Stimulated activated naive CD8-positive, alpha-beta T cell treated with anti-CD3 and anti-CD28 coated beads, Interleukin-15, amount 100 ng/mL, for 72 hours (primary cell): ENCODE measurements around the gene GNAI3.

ENCODE experiments used
- ATAC-seq: fragments of 150-1000 bp; cut with Tn5 transposase; 2 replicates; pipeline ENCODE4 v1.10.0; 2021; ENCODE audit warnings: mild to moderate bottlenecking, moderate library complexity
- DNase-seq, 2 donors: peaks; one replicate each; pipeline ENCODE4 v3.0.0; 2021 to 2022
- H3K27ac Mint-ChIP-seq, 2 donors: one replicate each; pipeline ENCODE4 v1.8.0; 2022; ENCODE audit warnings: mild to moderate bottlenecking in 2 of 2, mixed read lengths in 2 of 2, moderate library complexity in 2 of 2
- H3K27me3 Mint-ChIP-seq: one replicate; pipeline ENCODE4 v1.8.0; 2022; ENCODE audit warnings: mixed read lengths
- H3K4me1 Mint-ChIP-seq: one replicate; pipeline ENCODE4 v1.8.0; 2022; ENCODE audit warnings: mild to moderate bottlenecking, mixed read lengths
- H3K4me3 Mint-ChIP-seq, 2 donors: one replicate each; pipeline ENCODE4 v1.8.0; 2022; ENCODE audit warnings: mild to moderate bottlenecking in 2 of 2, mixed read lengths in 2 of 2, moderate library complexity in 1 of 2
- H3K9me3 Mint-ChIP-seq, 2 donors: one replicate each; pipeline ENCODE4 v1.8.0; 2022; ENCODE audit warnings: mixed read lengths in 2 of 2

The GNAI3 gene

GRCh38 chr1:109620841-109621286 lies 72.4 kb downstream of the GNAI3 start:
- no peaks in the 10 kb centered on the region for H3K9me3 Mint-ChIP-seq
- H3K4me1 Mint-ChIP-seq, result peaks cover 83% of the 10 kb centered on the region
- ATAC-seq (peak; percentile 90), DNase-seq (peak; percentile 88 to 96)
- H3K27ac Mint-ChIP-seq, result peak overlapping the region; percentile 94 to 97
- H3K4me3 Mint-ChIP-seq, result peak overlapping the region; percentile 96 to 97
- H3K27me3 Mint-ChIP-seq, result no peaks in the 10 kb centered on the region

- DNase-seq, result no peak
- peak; percentile 24 for ATAC-seq
These were observed 73.1 kb downstream of the GNAI3 start for GRCh38 chr1:109621379-109622136.

GRCh38 chr1:109622137-109622892 lies 73.9 kb downstream of the GNAI3 start:
- ATAC-seq (no peak), DNase-seq (no peak)
- no peaks in the 10 kb centered on the region for H3K9me3 Mint-ChIP-seq
- H3K27ac Mint-ChIP-seq, result peak overlapping the region; percentile 71 to 83
- no peaks in the 10 kb centered on the region for H3K27me3 Mint-ChIP-seq
- peaks cover 68% of the 10 kb centered on the region for H3K4me1 Mint-ChIP-seq
- H3K4me3 Mint-ChIP-seq, result peak overlapping the region; percentile 96 to 97

More at GRCh38 chr1:109621379-109622136, 73.1 kb downstream of the GNAI3 start:
- H3K9me3 Mint-ChIP-seq, result no peaks in the 10 kb centered on the region
- peak overlapping the region; percentile 71 to 94 for H3K27ac Mint-ChIP-seq
- peak overlapping the region; percentile 96 to 97 for H3K4me3 Mint-ChIP-seq
- H3K4me1 Mint-ChIP-seq, result peaks cover 76% of the 10 kb centered on the region
- H3K27me3 Mint-ChIP-seq, result no peaks in the 10 kb centered on the region

GRCh38 chr1:109622895-109623294 lies 74.5 kb downstream of the GNAI3 start:
- no peaks in the 10 kb centered on the region for H3K27me3 Mint-ChIP-seq
- H3K4me3 Mint-ChIP-seq, result peak overlapping the region; percentile 13 to 96
- peak overlapping the region in 1 of 2 donors; percentile 91 for H3K27ac Mint-ChIP-seq
- ATAC-seq (no peak), DNase-seq (no peak)
- H3K4me1 Mint-ChIP-seq, result peaks cover 63% of the 10 kb centered on the region
- no peaks in the 10 kb centered on the region for H3K9me3 Mint-ChIP-seq

- Mint-ChIP-seq H3K27ac (peak overlapping the region; percentile 81 to 85), H3K9me3 (no peaks in the 10 kb centered on the region), H3K27me3 (no peaks in the 10 kb centered on the region), H3K4me1 (peaks cover 59% of the 10 kb centered on the region), H3K4me3 (peak overlapping the region; percentile 55 to 76)
- DNase-seq (no peak), ATAC-seq (no peak)
These were observed 75.3 kb downstream of the GNAI3 start for GRCh38 chr1:109623601-109624161.

- Mint-ChIP-seq H3K27ac (peak overlapping the region; percentile 87 to 95), H3K4me1 (peaks cover 51% of the 10 kb centered on the region)
- ATAC-seq, result no peak
These were observed 76.0 kb downstream of the GNAI3 start for GRCh38 chr1:109624201-109625010.

GRCh38 chr1:109625176-109625575 lies 76.8 kb downstream of the GNAI3 start:
- H3K27me3 Mint-ChIP-seq, result no peaks in the 10 kb centered on the region
- H3K4me1 Mint-ChIP-seq, result peaks cover 46% of the 10 kb centered on the region
- no peak overlapping the region for H3K4me3 Mint-ChIP-seq
- no peaks in the 10 kb centered on the region for H3K9me3 Mint-ChIP-seq
- H3K27ac Mint-ChIP-seq, result peak overlapping the region in 1 of 2 donors; percentile 27
- DNase-seq (no peak), ATAC-seq (no peak)

More at GRCh38 chr1:109624201-109625010, 76.0 kb downstream of the GNAI3 start:
- no peaks in the 10 kb centered on the region for H3K27me3 Mint-ChIP-seq
- peak overlapping the region; percentile 55 to 76 for H3K4me3 Mint-ChIP-seq
- no peaks in the 10 kb centered on the region for H3K9me3 Mint-ChIP-seq
- DNase-seq, result no peak

- H3K27me3 Mint-ChIP-seq, result no peaks in the 10 kb centered on the region
- ATAC-seq (no peak), DNase-seq (no peak)
- peaks cover 44% of the 10 kb centered on the region for H3K4me1 Mint-ChIP-seq
- H3K9me3 Mint-ChIP-seq, result no peaks in the 10 kb centered on the region
- no peak overlapping the region for H3K4me3 Mint-ChIP-seq
- H3K27ac Mint-ChIP-seq, result peak overlapping the region; percentile 27 to 43
These were observed 77.5 kb downstream of the GNAI3 start for GRCh38 chr1:109625601-109626560.

GRCh38 chr1:109626682-109627408 lies 78.4 kb downstream of the GNAI3 start:
- Mint-ChIP-seq H3K4me3 (no peak overlapping the region), H3K27me3 (no peaks in the 10 kb centered on the region), H3K27ac (peak overlapping the region in 1 of 2 donors; percentile 31), H3K9me3 (no peaks in the 10 kb centered on the region), H3K4me1 (peaks cover 39% of the 10 kb centered on the region)
- ATAC-seq (no peak), DNase-seq (no peak)

GRCh38 chr1:109627692-109628399 lies 79.4 kb downstream of the GNAI3 start:
- DNase-seq, result no peak
- Mint-ChIP-seq H3K9me3 (no peaks in the 10 kb centered on the region), H3K4me1 (peaks cover 29% of the 10 kb centered on the region), H3K27me3 (no peaks in the 10 kb centered on the region), H3K27ac (peak overlapping the region in 1 of 2 donors; percentile 1), H3K4me3 (no peak overlapping the region)
- no peak for ATAC-seq

GRCh38 chr1:109628540-109629321 lies 80.3 kb downstream of the GNAI3 start:
- Mint-ChIP-seq H3K4me1 (peaks cover 20% of the 10 kb centered on the region), H3K9me3 (no peaks in the 10 kb centered on the region), H3K4me3 (no peak overlapping the region), H3K27me3 (no peaks in the 10 kb centered on the region), H3K27ac (no peak overlapping the region)
- DNase-seq, result no peak
- ATAC-seq, result no peak

GRCh38 chr1:109629372-109630030 lies 81.1 kb downstream of the GNAI3 start:
- Mint-ChIP-seq H3K27ac (no peak overlapping the region), H3K27me3 (no peaks in the 10 kb centered on the region)

More at GRCh38 chr1:109629372-109630030, 81.1 kb downstream of the GNAI3 start:
- H3K4me3 Mint-ChIP-seq, result no peak overlapping the region
- DNase-seq (no peak), ATAC-seq (no peak)
- no peaks in the 10 kb centered on the region for H3K9me3 Mint-ChIP-seq
- peaks cover 16% of the 10 kb centered on the region for H3K4me1 Mint-ChIP-seq
